ENCODE measurements around the gene TREML4. TPM values are rescaled to one million over a fixed set of nuclear protein-coding genes. Genes with fewer than 3 reads are reported as not detected.

TREML4 gene
- total and polyA plus RNA-seq, 2 of the 4 experiments (the other 2 are of a cell fraction) = not detected

DNA sequence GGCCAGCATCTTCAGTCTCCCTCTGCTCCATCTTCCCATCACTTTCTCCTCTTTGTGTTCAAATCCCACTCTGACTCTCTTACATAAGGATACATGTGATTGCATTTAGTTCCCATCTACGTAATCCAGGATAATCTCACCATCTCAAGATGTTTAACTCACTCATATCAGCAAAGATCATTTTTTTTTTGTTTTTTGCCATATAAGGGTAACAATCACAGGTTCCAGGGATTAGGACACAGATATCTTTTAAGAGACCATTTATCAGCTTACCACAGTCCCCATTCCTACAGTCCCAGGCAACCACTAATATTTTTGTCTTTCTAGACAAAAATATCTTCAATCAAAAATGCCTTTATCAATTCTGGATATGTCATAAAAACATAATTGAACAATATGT, 24.0 kb upstream of the TREML4 start:
- Histone ChIP-seq H2BK5ac (ENCODE audit: low read depth, low read length, poor library complexity, severe bottlenecking) (no peak overlapping the region), H3K27me3 (ENCODE audit: control insufficient read depth, insufficient read depth, low read length) (no peaks in the 10 kb centered on the region), H3K27ac (ENCODE audit: insufficient read depth, low read length) (no peak overlapping the region), H3K79me1 (ENCODE audit: low read depth in 1 of 2, low read length in 2 of 2) (no peaks in the 10 kb centered on the region), H3K18ac (ENCODE audit: low read depth, low read length) (no peak overlapping the region), H3K9me3 (ENCODE audit: control insufficient read depth, insufficient read depth, low read length) (no peaks in the 10 kb centered on the region), H3K4ac (ENCODE audit: low read depth, low read length) (no peak overlapping the region), H3K56ac (ENCODE audit: extremely low read depth, insufficient read depth, low read length) (no peak overlapping the region), H2AK9ac (replicated peaks; ENCODE audit: low read depth, low read length, poor library complexity) (no peak overlapping the region), H2AK5ac (ENCODE audit: low read depth, low read length) (no peak overlapping the region), H3K23ac (ENCODE audit: low read depth, low read length) (no peak overlapping the region), H3K9ac (ENCODE audit: low read depth, low read length) (no peak overlapping the region), H3K4me2 (ENCODE audit: low read depth, low read length) (no peak overlapping the region), H2AFZ (replicated peaks; ENCODE audit: low read length, poor library complexity) (no peak overlapping the region), H3K14ac (replicated peaks; ENCODE audit: low read depth, low read length) (no peak overlapping the region), H3K36me3 (ENCODE audit: control insufficient read depth, insufficient read depth, low read length) (no peaks in the 10 kb centered on the region), H4K8ac (ENCODE audit: low read depth in 2 of 2, low read length in 2 of 2) (no peak overlapping the region), H3K9me1 (ENCODE audit: insufficient read depth, low read length) (no peaks in the 10 kb centered on the region), H4K91ac (ENCODE audit: insufficient read depth, low read depth, low read length) (no peak overlapping the region), H4K5ac (ENCODE audit: low read depth, low read length) (no peak overlapping the region), H2BK20ac (ENCODE audit: low read depth, low read length) (no peak overlapping the region), H2BK15ac (ENCODE audit: low read depth, low read length) (no peak overlapping the region), H4K20me1 (ENCODE audit: insufficient read depth, low read length) (no peaks in the 10 kb centered on the region), H3K4me1 (ENCODE audit: control insufficient read depth, insufficient read depth, low read length) (no peaks in the 10 kb centered on the region), H2BK120ac (ENCODE audit: low read depth, low read length) (no peak overlapping the region), H3K4me3 (ENCODE audit: insufficient read depth, low read depth, low read length) (no peak overlapping the region)
- ChIA-PET CTCF (no interaction called here), POLR2A (ENCODE audit: unreplicated experiment) (no interaction called here)
- in situ Hi-C loops (cut with MboI; ENCODE audit: low sequenced_read_pairs) = no loop called here
- no TSS peak for BruUV-seq (replicated peaks)
- no peak for DNase-seq
- intact Hi-C loops (cut with micrococcal nuclease) = no loop called here
- 60% methylated on average over 1 of the region's 1 CpG; no CpG with 5 or more reads in 1 of the 2 experiments for WGBS, 2 experiments (ENCODE audit: extremely low coverage in 2 of 2, insufficient read length in 1 of 2)
- TF ChIP-seq CHD1 (IDR thresholded peaks at IDR 0.05; ENCODE audit: low read depth, low read length) (no peak), MAZ (IDR thresholded peaks at IDR 0.05; ENCODE audit: borderline replicate concordance, low read depth, low read length) (no peak)
- ATAC-seq (ENCODE audit: low read depth) = no peak
- dilution Hi-C loops (cut with HindIII; ENCODE audit: low sequenced_read_pairs, unreplicated experiment) = no loop called here
